GM19324 (cell line): Measurements from ENCODE around the gene NOL11.
"Not testable (repeated sequence)": the region's sequence is repeated elsewhere in the genome, so short reads cannot be mapped to it uniquely, and the experiment has no call there.

Source experiments
- ATAC-seq: cut with Tn5 transposase; IDR thresholded peaks from one replicate; pipeline ENCODE4 v1.9.1; 2021; ENCODE audit warnings: mild to moderate bottlenecking, moderate library complexity; ENCODE audit not compliant: unreplicated experiment, low FRiP score

The NOL11 gene

GRCh38 chr17:67752160-67752559, 34.4 kb downstream of the NOL11 start:
- not testable (repeated sequence) for ATAC-seq

GRCh38 chr17:67753026-67753425, 35.3 kb downstream of the NOL11 start:
- ATAC-seq = no peak

- no peak for ATAC-seq
These were observed 36.3 kb downstream of the NOL11 start for GRCh38 chr17:67754001-67754400.

DNA sequence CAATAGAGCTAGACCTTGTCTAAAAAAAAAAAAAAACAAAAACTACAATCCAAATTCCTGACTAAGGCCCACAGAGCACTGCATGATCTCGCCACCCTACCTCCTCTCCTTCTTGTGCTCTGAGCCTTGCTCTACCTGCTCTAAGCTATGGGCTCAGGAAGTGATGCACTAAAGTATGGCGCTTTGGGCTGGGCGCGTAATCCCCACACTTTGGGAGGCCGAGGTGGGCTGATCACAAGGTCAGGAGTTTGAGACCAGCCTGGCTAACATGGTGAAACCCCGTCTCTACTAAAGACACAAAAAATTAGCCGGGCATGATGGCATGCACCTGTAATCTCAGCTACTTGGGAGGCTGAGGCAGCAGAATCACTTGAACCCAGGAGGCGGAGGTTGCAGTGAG, 37.0 kb downstream of the NOL11 start:
- not testable (repeated sequence) for ATAC-seq

- ATAC-seq = not testable (repeated sequence)
These were observed 39.0 kb downstream of the NOL11 start for GRCh38 chr17:67756766-67757165.

DNA sequence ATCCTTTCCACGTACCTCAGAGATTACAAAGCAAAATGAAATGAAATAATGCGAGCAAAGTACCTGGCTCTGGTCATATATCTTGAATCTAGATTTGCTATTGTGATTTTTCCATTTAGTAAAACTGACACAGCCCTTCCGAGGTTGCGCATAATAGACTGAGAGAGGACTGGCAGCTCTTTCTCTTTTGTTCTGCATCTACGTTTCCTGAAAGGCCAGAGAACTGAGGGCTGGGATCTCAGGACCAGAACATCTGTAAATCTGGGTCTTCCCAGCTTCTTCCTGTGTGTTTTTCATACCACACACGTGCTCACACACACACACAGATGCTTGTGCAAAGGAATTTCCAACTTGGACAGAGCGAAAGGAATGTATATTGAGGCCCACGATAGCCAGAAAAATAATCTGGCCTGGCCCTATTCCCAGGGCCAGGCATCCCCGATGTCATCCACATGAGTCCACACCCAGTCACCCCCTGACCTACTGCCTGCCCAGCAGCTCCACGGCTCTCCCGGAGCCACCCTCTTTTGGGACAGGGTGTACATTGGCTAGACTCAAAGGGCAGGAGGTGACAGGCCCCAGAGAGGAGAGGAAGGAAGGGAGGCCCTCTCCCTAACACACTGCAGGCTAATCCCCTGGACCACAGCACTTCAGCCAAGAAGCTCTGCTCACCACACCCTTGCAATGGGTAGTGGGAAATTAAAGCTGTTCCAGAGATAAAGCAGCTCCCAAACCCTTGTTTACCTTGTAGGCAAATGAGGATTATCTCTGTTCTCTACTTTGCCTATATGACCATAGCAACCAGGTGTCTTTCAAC, 41.8 kb downstream of the NOL11 start:
- no peak for ATAC-seq

DNA sequence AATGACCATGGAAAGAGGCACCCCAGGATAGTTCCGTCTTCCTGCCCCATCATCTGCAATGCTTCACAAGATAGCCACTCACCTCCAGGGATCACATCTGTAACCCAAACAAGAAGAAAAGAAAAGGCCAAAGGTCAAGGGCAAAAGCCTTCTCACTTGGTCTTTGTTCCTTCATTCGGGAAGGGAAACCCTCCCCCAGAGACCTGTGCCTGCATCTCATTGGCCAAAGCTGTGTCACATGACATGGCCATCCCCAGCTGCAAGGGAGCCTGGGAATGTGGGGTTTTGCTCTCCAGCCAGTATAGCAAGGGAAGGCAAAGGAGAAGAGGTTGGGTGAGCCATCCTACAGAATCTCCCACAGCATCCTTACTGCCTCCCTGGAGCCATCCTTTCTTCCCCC, 47.9 kb downstream of the NOL11 start:
- ATAC-seq = no peak

DNA sequence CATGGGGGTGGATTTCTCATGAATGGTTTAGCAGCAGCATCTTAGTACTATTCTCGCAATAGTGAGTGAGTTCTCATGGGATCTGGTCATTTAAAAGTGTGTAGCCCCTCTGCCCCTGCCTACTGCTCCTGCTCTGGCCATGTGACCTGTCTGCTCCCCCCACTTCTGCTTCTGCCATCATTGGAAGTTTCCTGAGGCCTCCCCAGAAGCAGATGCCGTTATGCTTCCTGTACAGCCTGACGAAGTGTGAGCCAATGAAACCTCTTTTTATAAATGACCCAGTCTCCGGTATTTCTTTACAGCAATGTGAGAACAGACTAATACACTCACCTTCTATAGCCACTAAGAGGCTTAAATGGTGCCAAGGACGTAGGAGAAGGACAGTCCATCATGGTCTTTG, 51.5 kb downstream of the NOL11 start:
- no peak for ATAC-seq

DNA sequence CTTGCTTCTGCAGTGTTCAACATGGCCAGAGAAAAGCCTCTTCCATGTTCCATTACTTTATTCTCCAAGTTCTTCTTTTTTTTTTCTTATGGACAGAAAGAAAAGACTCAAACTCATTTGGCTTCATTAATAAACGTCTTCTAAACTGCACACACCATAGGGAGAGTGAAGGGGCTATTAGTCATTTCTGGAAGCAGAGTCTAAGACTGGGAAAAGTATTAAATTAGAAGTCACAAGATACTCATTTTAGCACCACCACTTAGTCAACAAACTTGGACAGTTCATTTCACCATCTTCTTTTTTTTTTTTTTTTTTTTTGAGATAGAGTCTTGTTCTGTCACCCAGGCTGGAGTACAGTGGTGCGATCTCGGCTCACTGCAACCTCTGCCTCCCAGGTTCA, 52.8 kb downstream of the NOL11 start:
- no peak for ATAC-seq

GRCh38 chr17:67772679-67773078, 54.9 kb downstream of the NOL11 start:
- no peak for ATAC-seq

GRCh38 chr17:67773246-67773645, 55.5 kb downstream of the NOL11 start:
- no peak for ATAC-seq

- no peak for ATAC-seq
These were observed 61.4 kb downstream of the NOL11 start for GRCh38 chr17:67779098-67779672.

DNA sequence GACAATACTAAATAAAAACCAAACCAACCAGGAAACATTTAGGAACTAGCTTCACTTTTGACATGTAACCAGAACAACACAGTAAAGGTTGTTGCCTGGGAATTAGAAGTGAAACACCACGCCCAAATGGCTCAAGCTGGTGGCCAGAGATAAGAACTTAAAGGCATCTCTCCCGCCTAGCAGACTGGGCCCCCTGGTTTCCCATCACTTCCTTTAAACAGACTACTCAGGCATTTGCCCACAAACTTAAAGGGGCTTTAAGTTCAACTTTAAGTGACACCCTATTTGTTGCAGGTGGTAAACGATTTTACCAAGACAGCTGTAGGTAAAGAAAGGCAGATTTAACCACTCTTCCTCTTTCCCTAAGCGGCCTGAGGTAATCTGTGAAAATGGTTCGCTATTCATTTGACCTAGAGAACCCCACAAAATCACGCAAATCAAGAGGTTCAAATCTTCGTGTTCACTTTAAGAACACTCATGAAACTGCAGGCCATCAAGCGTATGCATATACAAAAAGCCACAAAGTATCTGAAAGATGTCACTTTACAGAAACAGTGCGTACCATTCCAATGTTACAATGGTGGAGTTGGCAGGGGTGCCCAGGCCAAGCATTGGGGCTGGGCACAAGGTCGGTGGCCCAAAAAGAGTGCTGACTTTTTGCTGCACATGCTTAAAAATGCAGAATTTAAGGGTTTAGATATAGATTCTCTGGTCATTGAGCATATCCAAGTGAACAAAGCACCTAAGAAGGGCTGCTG, 66.8 kb downstream of the NOL11 start:
- ATAC-seq = no peak

DNA sequence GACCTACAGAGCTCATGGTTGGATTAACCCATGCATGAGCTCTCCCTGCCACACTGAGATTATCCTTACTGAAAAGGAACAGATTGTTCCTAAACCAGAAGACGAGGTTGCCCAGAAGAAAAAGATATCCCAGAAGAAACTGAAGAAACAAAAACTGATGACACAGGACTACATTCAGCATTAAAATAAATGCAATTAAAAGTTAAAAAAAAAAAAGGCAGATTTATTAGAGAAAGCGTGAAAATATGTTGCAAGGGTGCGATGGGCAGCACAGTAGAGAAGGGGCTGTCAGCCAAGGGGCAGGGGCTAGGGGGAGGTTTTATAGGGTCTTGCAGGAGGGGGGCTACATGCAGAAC, 67.4 kb downstream of the NOL11 start:
- no peak for ATAC-seq

DNA sequence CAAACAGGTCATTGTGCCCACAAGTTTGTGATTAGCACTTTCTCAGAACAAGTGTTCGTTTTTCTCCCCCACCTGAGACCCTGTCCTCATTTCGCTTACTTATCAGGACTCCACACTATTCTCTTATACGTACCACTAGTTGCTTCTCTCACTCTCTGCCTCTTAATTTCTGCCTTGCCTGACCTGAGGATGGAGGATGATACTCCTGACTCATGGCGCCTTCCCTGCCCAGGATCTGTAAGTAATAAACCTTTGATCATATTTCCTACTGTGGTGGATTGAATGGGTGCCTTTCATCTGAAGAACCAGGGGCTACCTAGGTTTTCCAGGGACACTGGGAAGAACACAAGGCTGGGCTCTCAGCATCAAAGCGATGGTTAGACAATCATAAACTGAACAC, 67.8 kb downstream of the NOL11 start:
- no peak for ATAC-seq
